Measurements from ENCODE around the gene SLC9A6. TPM values are rescaled to one million over a fixed set of nuclear protein-coding genes. Genes with fewer than 3 reads are reported as not detected.
A peak's percentile ranks its signal among the peaks of the same experiment; 100 is the strongest.

The SLC9A6 gene
- polyA plus RNA-seq, 3 donors: 5.8 to 15.7 (median 14.2) TPM

- no peak for DNase-seq
- Histone ChIP-seq H4K20me1 (ENCODE audit: insufficient read depth, low read length) (no peaks in the 10 kb centered on the region), H2AFZ (ENCODE audit: insufficient read depth, low read depth, low read length, poor library complexity, severe bottlenecking) (no peak overlapping the region), H3K79me2 (ENCODE audit: insufficient read depth, low read length) (peaks cover 23% of the 10 kb centered on the region), H3K9ac (ENCODE audit: insufficient read depth, low read length, poor library complexity, severe bottlenecking) (no peak overlapping the region), H3K4me1 (ENCODE audit: control insufficient read depth in 1 of 2, insufficient read depth in 2 of 2, low read length in 2 of 2) (peaks cover 9 to 10% of the 10 kb centered on the region in 2 donors), H3K36me3 (replicated peaks in 1 of 2; ENCODE audit: control insufficient read depth in 1 of 2, insufficient read depth in 2 of 2, low read length in 2 of 2) (no peaks in the 10 kb centered on the region), H3K27ac (ENCODE audit: low read depth in 1 of 2, low read length in 2 of 2) (no peak overlapping the region), H3K27me3 (ENCODE audit: control insufficient read depth in 2 of 2, insufficient read depth in 2 of 2, low read length in 2 of 2) (no peaks in the 10 kb centered on the region), H3K4me3 (replicated peaks in 1 of 3; ENCODE audit: low read depth in 2 of 3, low read length in 3 of 3) (no peak overlapping the region), H3K9me3 (replicated peaks in 1 of 2; ENCODE audit: control insufficient read depth in 1 of 2, insufficient read depth in 1 of 2, low read length in 2 of 2) (no peaks in the 10 kb centered on the region), H3K4me2 (replicated peaks; ENCODE audit: extremely low read depth, low read length, poor library complexity, severe bottlenecking) (no peak overlapping the region)
- Mint-ChIP-seq H3K27ac (no peak overlapping the region), H3K27me3 (ENCODE audit: low read depth in 3 of 3) (peaks cover 0 to 13% (median 0%) of the 10 kb centered on the region in 3 donors), H3K4me1 (peaks cover 24% of the 10 kb centered on the region), H3K4me3 (no peak overlapping the region), H3K36me3 (peaks cover 0 to under 1% of the 10 kb centered on the region in 2 donors), H3K9me3 (peaks cover 0 to 2% (median 0%) of the 10 kb centered on the region in 7 donors)
- no CpG with 5 or more reads among the region's 1 CpG for WGBS (ENCODE audit: insufficient coverage)
- intact Hi-C loops (cut with micrococcal nuclease): no loop called here
- no peak for TF ChIP-seq CTCF (IDR thresholded peaks at IDR 0.05)
Observed at GRCh38 chrX:135975421-135975820, 9.8 kb upstream of the SLC9A6 start.

GRCh38 chrX:135977611-135978010, 7.6 kb upstream of the SLC9A6 start:
- Mint-ChIP-seq H3K27ac (peak overlapping the region in 1 of 7 donors; percentile 12), H3K36me3 (no peaks in the 10 kb centered on the region), H3K27me3 (ENCODE audit: low read depth in 3 of 3) (peaks cover 0 to 13% (median 2%) of the 10 kb centered on the region in 3 donors), H3K4me3 (no peak overlapping the region), H3K9me3 (peaks cover 0 to 3% (median 0%) of the 10 kb centered on the region in 7 donors), H3K4me1 (peaks cover 32% of the 10 kb centered on the region)
- Histone ChIP-seq H4K20me1 (ENCODE audit: insufficient read depth, low read length) (no peaks in the 10 kb centered on the region), H3K9ac (ENCODE audit: insufficient read depth, low read length, poor library complexity, severe bottlenecking) (no peak overlapping the region), H3K36me3 (replicated peaks in 1 of 2; ENCODE audit: control insufficient read depth in 1 of 2, insufficient read depth in 2 of 2, low read length in 2 of 2) (no peaks in the 10 kb centered on the region), H3K4me2 (replicated peaks; ENCODE audit: extremely low read depth, low read length, poor library complexity, severe bottlenecking) (no peak overlapping the region), H3K79me2 (ENCODE audit: insufficient read depth, low read length) (peaks cover 6% of the 10 kb centered on the region), H3K27ac (ENCODE audit: low read depth in 1 of 2, low read length in 2 of 2) (no peak overlapping the region), H3K4me1 (ENCODE audit: control insufficient read depth in 1 of 2, insufficient read depth in 2 of 2, low read length in 2 of 2) (peaks cover 22 to 25% of the 10 kb centered on the region in 2 donors), H3K27me3 (ENCODE audit: control insufficient read depth in 2 of 2, insufficient read depth in 2 of 2, low read length in 2 of 2) (no peaks in the 10 kb centered on the region), H2AFZ (ENCODE audit: insufficient read depth, low read depth, low read length, poor library complexity, severe bottlenecking) (no peak overlapping the region), H3K9me3 (replicated peaks in 1 of 2; ENCODE audit: control insufficient read depth in 1 of 2, insufficient read depth in 1 of 2, low read length in 2 of 2) (no peaks in the 10 kb centered on the region), H3K4me3 (replicated peaks in 1 of 3; ENCODE audit: low read depth in 2 of 3, low read length in 3 of 3) (no peak overlapping the region)
- intact Hi-C loops (cut with micrococcal nuclease): no loop called here
- WGBS (ENCODE audit: insufficient coverage): no CpG with 5 or more reads among the region's 4 CpGs
- no peak for DNase-seq
- no peak for TF ChIP-seq CTCF (IDR thresholded peaks at IDR 0.05)

Data from CD14-positive monocyte (primary cell).